Activated naive CD4-positive, alpha-beta T cell treated with anti-CD3 and anti-CD28 coated beads for 36 hours (primary cell): ENCODE measurements around the gene ZBED5. TPM values are rescaled to one million over a fixed set of nuclear protein-coding genes. Genes with fewer than 3 reads are reported as not detected.
"Not testable (repeated sequence)": the region's sequence is repeated elsewhere in the genome, so short reads cannot be mapped to it uniquely, and the experiment has no call there.

ENCODE experiments used
- CTCF ChIA-PET: fragments of 350-600 bp; sonication (Branson Sonifier 250); formaldehyde crosslinking; loops from one replicate; lab custom pipeline; 2021; ENCODE audit warnings: antibody characterized with exemption; lab: Charles Lee
- DNase-seq: peaks from one replicate; pipeline ENCODE4 v3.0.0-alpha.2; 2020
- H3K27ac Mint-ChIP-seq: one replicate; pipeline ENCODE4 v1.8.0; 2021; ENCODE audit warnings: mild to moderate bottlenecking, mixed read lengths
- H3K27me3 Mint-ChIP-seq: one replicate; pipeline ENCODE4 v1.8.0; 2021; ENCODE audit warnings: low read depth, mixed read lengths
- H3K36me3 Mint-ChIP-seq: one replicate; pipeline ENCODE4 v1.8.0; 2021; ENCODE audit warnings: low read depth, mixed read lengths
- H3K4me1 Mint-ChIP-seq: one replicate; pipeline ENCODE4 v1.8.0; 2021; ENCODE audit warnings: low read depth, mixed read lengths
- H3K4me3 Mint-ChIP-seq: one replicate; pipeline ENCODE4 v1.8.0; 2021; ENCODE audit warnings: mild to moderate bottlenecking, moderate library complexity, mixed read lengths
- H3K9me3 Mint-ChIP-seq: one replicate; pipeline ENCODE4 v1.8.0; 2021; ENCODE audit warnings: mixed read lengths
- intact Hi-C: fragments of 100-400 bp; cut with micrococcal nuclease; formaldehyde crosslinking; loops from one replicate; pipeline ENCODE4 v1.15.1; 2023
- total RNA-seq, 2 experiments: library from RNA; stranded (reverse); gene quantifications; one replicate each; pipeline ENCODE4 v1.2.3, GENCODE V29; 2021

Gene ZBED5
- total RNA-seq, 2 experiments from 2014 or later, result 50.4 to 52.4 TPM

GRCh38 chr11:10893714-10894151, 35.9 kb upstream of the ZBED5 start:
- Mint-ChIP-seq H3K4me3 (no peak overlapping the region), H3K36me3 (no peaks in the 10 kb centered on the region), H3K27me3 (peaks cover 2% of the 10 kb centered on the region), H3K27ac (no peak overlapping the region), H3K9me3 (peaks cover 9% of the 10 kb centered on the region), H3K4me1 (no peaks in the 10 kb centered on the region)
- CTCF ChIA-PET, result interaction anchor here (1.5 to 2.2 kb wide), 2 partner anchors 14 to 101 kb away, joined by 5 to 13 read pairs; no protein-coding TSS in a partner anchor
- DNase-seq, result no peak
- intact Hi-C loops, result no loop called here

GRCh38 chr11:10892250-10892649, 34.4 kb upstream of the ZBED5 start:
- Mint-ChIP-seq H3K4me1 (no peaks in the 10 kb centered on the region), H3K36me3 (no peaks in the 10 kb centered on the region), H3K27me3 (peaks cover 2% of the 10 kb centered on the region), H3K27ac (no peak overlapping the region), H3K4me3 (no peak overlapping the region), H3K9me3 (peaks cover 9% of the 10 kb centered on the region)
- intact Hi-C loops, result no loop called here
- CTCF ChIA-PET, result no interaction called here
- no peak for DNase-seq

GRCh38 chr11:10891151-10891720, 33.4 kb upstream of the ZBED5 start:
- Mint-ChIP-seq H3K4me1 (no peaks in the 10 kb centered on the region), H3K9me3 (peaks cover 9% of the 10 kb centered on the region), H3K36me3 (no peaks in the 10 kb centered on the region), H3K4me3 (no peak overlapping the region), H3K27ac (no peak overlapping the region), H3K27me3 (peaks cover 2% of the 10 kb centered on the region)
- CTCF ChIA-PET, result no interaction called here
- intact Hi-C loops, result no loop called here
- DNase-seq, result no peak

- intact Hi-C loops, DNase-seq, H3K27me3 Mint-ChIP-seq, H3K9me3 Mint-ChIP-seq, H3K4me1 Mint-ChIP-seq, H3K36me3 Mint-ChIP-seq, H3K27ac Mint-ChIP-seq, CTCF ChIA-PET, H3K4me3 Mint-ChIP-seq: not testable (repeated sequence)
These were observed 32.2 kb upstream of the ZBED5 start for GRCh38 chr11:10890083-10890482.

GRCh38 chr11:10887307-10887706, 29.5 kb upstream of the ZBED5 start:
- intact Hi-C loops, result no loop called here
- Mint-ChIP-seq H3K4me3 (no peak overlapping the region), H3K27ac (no peak overlapping the region), H3K9me3 (peaks cover 18% of the 10 kb centered on the region), H3K36me3 (peaks cover 4% of the 10 kb centered on the region), H3K27me3 (peaks cover 2% of the 10 kb centered on the region), H3K4me1 (no peaks in the 10 kb centered on the region)
- DNase-seq, result no peak
- CTCF ChIA-PET, result interaction anchor here (0.5 to 1.0 kb wide), 2 partner anchors 12 to 107 kb away, joined by 3 to 4 read pairs; no protein-coding TSS in a partner anchor

GRCh38 chr11:10886652-10887250, 28.9 kb upstream of the ZBED5 start:
- Mint-ChIP-seq H3K36me3 (peaks cover 4% of the 10 kb centered on the region), H3K27me3 (peaks cover 2% of the 10 kb centered on the region), H3K27ac (no peak overlapping the region), H3K4me3 (no peak overlapping the region), H3K9me3 (peaks cover 18% of the 10 kb centered on the region), H3K4me1 (no peaks in the 10 kb centered on the region)
- intact Hi-C loops, result no loop called here
- DNase-seq, result no peak
- CTCF ChIA-PET, result interaction anchor here (0.6 kb wide), 1 partner anchor 26 kb away, joined by 3 read pairs; no protein-coding TSS in a partner anchor

GRCh38 chr11:10885703-10886363, 28.0 kb upstream of the ZBED5 start:
- H3K4me3 Mint-ChIP-seq, result no peak overlapping the region
- H3K9me3 Mint-ChIP-seq, result peaks cover 18% of the 10 kb centered on the region
- H3K4me1 Mint-ChIP-seq, result no peaks in the 10 kb centered on the region
- DNase-seq, result no peak
- H3K27me3 Mint-ChIP-seq, result no peaks in the 10 kb centered on the region
- intact Hi-C loops, result no loop called here
- H3K27ac Mint-ChIP-seq, result no peak overlapping the region
- CTCF ChIA-PET, result no interaction called here
- H3K36me3 Mint-ChIP-seq, result peaks cover 4% of the 10 kb centered on the region

- CTCF ChIA-PET, H3K27ac Mint-ChIP-seq, H3K27me3 Mint-ChIP-seq, H3K4me3 Mint-ChIP-seq, H3K36me3 Mint-ChIP-seq, intact Hi-C loops, H3K4me1 Mint-ChIP-seq, DNase-seq: not testable (repeated sequence)
- H3K9me3 Mint-ChIP-seq, result peaks cover 10% of the 10 kb centered on the region
These were observed 26.4 kb upstream of the ZBED5 start for GRCh38 chr11:10884292-10884691.

GRCh38 chr11:10881892-10882291, 24.0 kb upstream of the ZBED5 start:
- peaks cover 9% of the 10 kb centered on the region for H3K9me3 Mint-ChIP-seq
- H3K27ac Mint-ChIP-seq, result no peak overlapping the region
- H3K27me3 Mint-ChIP-seq, result no peaks in the 10 kb centered on the region
- no peak overlapping the region for H3K4me3 Mint-ChIP-seq
- peaks cover 5% of the 10 kb centered on the region for H3K36me3 Mint-ChIP-seq
- intact Hi-C loops, result no loop called here
- DNase-seq, result no peak
- CTCF ChIA-PET, result interaction anchor here (4.2 kb wide), 1 partner anchor 13 kb away, joined by 13 read pairs; no protein-coding TSS in a partner anchor
- H3K4me1 Mint-ChIP-seq, result peaks cover 11% of the 10 kb centered on the region

GRCh38 chr11:10878408-10879214, 20.8 kb upstream of the ZBED5 start:
- H3K27me3 Mint-ChIP-seq, result no peaks in the 10 kb centered on the region
- H3K27ac Mint-ChIP-seq, result peak overlapping the region; percentile 34
- CTCF ChIA-PET, result interaction anchor here (0.6 to 4.2 kb wide), 13 partner anchors 16 to 171 kb away, joined by 3 to 13 read pairs (median 4); no protein-coding TSS in a partner anchor
- H3K36me3 Mint-ChIP-seq, result peaks cover 12% of the 10 kb centered on the region
- DNase-seq, result peak; percentile 21
- peaks cover 20% of the 10 kb centered on the region for H3K4me1 Mint-ChIP-seq
- no peak overlapping the region for H3K4me3 Mint-ChIP-seq
- H3K9me3 Mint-ChIP-seq, result peaks cover 1% of the 10 kb centered on the region
- intact Hi-C loops, result loop anchor here (1.0 to 2.0 kb wide), 2 partner anchors 20 to 48 kb away; partner anchors contain the start of gene ZBED5

GRCh38 chr11:10876158-10876557, 18.3 kb upstream of the ZBED5 start:
- CTCF ChIA-PET, result interaction anchor here (0.7 kb wide), 1 partner anchor 49 kb away, joined by 3 read pairs; no protein-coding TSS in a partner anchor
- intact Hi-C loops, result no loop called here
- Mint-ChIP-seq H3K36me3 (peaks cover 29% of the 10 kb centered on the region), H3K27me3 (no peaks in the 10 kb centered on the region), H3K4me3 (no peak overlapping the region), H3K9me3 (peaks cover 15% of the 10 kb centered on the region), H3K4me1 (peaks cover 23% of the 10 kb centered on the region), H3K27ac (no peak overlapping the region)
- DNase-seq, result no peak
